SJCRH30 (cell line): ENCODE measurements around the gene ZNF385B. TPM values are rescaled to one million over a fixed set of nuclear protein-coding genes. Genes with fewer than 3 reads are reported as not detected.
A peak's percentile ranks its signal among the peaks of the same experiment; 100 is the strongest.

Source experiments
- DNase-seq, 2 experiments: peaks; one replicate each; pipeline ENCODE4 v3.0.0-alpha.2; 2015 to 2020
- H3K27ac ChIP-seq: fragments of 250-450 bp; sonication (Bioruptor Pico); 2 replicates; pipeline ENCODE4 v1.5.1; 2020; ENCODE audit warnings: mild to moderate bottlenecking, moderate library complexity
- H3K27me3 ChIP-seq: fragments of 250-450 bp; sonication (Bioruptor Pico); 2 replicates; pipeline ENCODE4 v1.5.1; 2020; ENCODE audit warnings: mild to moderate bottlenecking, moderate library complexity
- H3K36me3 ChIP-seq: fragments of 250-450 bp; sonication (Bioruptor Pico); 2 replicates; pipeline ENCODE4 v1.5.1; 2020; ENCODE audit warnings: mild to moderate bottlenecking, moderate library complexity
- H3K4me1 ChIP-seq: fragments of 250-450 bp; sonication (Bioruptor Pico); 2 replicates; pipeline ENCODE4 v1.5.1; 2020; ENCODE audit warnings: mild to moderate bottlenecking, moderate library complexity
- H3K4me3 ChIP-seq: fragments of 250-450 bp; sonication (Bioruptor Pico); 2 replicates; pipeline ENCODE4 v1.5.1; 2020; ENCODE audit warnings: mild to moderate bottlenecking, moderate library complexity
- H3K9me3 ChIP-seq: fragments of 250-450 bp; sonication (Bioruptor Pico); replicated peaks from 2 replicates; pipeline ENCODE4 v1.5.1; 2020; ENCODE audit warnings: mild to moderate bottlenecking, moderate library complexity
- total RNA-seq: library from RNA; depleted of rRNA; stranded (reverse); fragments of >200 nt; shearing (Covaris generic); gene quantifications from 2 replicates; pipeline ENCODE4 v1.2.3, GENCODE V29; 2014

ZNF385B gene
- total RNA-seq, 1 experiment from 2014 or later: 2.1 TPM

DNA sequence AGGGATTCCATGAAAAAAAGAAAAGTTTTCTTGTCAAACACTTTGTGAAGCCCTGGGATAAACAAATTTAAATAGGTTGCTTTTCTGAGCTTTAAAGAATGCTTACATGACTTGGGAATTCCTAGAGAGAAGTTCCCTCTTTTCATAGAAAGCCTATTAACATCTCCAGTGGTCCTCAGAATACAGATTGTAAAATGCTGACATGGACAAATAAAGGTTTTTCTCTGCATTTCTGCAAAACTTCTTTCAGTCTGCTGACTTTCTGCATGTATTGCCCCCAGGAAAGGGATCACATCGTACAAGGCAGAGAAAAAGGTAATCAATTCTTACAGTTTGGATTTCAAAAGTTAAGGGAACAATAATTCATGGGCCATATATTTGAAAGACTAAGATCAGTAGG, 20.6 kb downstream of the ZNF385B start:
- H3K4me1 ChIP-seq: peaks cover 11% of the 10 kb centered on the region
- no peaks in the 10 kb centered on the region for H3K36me3 ChIP-seq
- H3K27me3 ChIP-seq: no peaks in the 10 kb centered on the region
- H3K9me3 ChIP-seq: no peaks in the 10 kb centered on the region
- no peak overlapping the region for H3K4me3 ChIP-seq
- no peak overlapping the region for H3K27ac ChIP-seq
- no peak for DNase-seq

DNA sequence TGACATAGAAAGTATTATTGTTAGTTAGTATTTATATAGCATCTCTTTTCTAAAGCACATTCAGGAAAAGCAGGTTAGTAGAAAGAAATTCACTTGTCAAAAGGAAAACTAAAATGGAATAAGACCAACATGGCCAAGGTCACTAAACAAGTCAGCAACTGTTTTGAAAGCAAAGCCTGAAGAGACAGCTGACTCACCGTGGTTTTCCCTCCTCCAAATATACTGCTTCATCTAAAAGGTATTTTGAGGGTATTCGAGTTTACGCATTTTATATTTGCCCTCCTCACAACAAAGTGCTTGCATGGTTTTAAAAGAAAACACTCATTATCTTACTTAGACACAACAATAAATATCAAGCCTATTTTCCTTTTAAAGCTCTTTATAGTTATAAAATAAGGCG, 24.0 kb downstream of the ZNF385B start:
- Histone ChIP-seq H3K27ac (peak overlapping the region; percentile 20), H3K9me3 (no peaks in the 10 kb centered on the region), H3K36me3 (no peaks in the 10 kb centered on the region), H3K4me3 (no peak overlapping the region), H3K4me1 (peaks cover 11% of the 10 kb centered on the region), H3K27me3 (no peaks in the 10 kb centered on the region)
- peak; percentile 19 to 57 for DNase-seq

DNA sequence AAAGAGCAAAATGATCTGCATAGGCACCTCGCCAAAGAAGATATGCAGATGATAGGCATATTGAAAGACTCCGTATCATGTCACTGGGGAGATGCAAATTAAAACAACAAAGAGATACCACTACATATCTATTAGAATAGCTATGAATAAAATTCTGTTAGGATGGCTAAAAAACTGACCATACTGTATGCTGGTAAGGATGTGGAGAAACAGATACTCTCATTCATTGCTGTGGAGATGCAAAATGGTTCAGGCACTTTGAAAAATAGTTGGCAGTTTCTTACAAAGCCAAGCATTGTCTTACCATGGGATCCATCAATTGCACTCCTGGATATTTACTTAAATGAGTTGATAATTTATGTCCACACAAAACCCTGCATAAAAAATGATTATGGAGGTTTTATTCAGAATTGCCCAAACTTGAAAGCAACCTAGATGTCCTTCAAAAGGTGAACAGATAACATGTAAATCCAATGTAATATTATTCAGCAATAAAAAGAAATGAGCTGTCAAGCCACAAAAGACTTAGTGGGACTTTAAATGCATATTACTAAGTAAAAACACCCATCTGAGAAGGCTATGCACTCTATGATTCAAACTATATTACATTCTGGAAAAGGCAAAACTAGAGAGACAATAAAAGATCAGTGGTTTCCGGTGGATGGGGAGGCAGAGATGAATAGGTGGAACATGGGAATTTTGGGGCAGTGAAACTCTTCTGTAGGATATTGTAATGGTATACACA, 31.2 kb downstream of the ZNF385B start:
- no peak overlapping the region for H3K4me3 ChIP-seq
- no peaks in the 10 kb centered on the region for H3K36me3 ChIP-seq
- H3K4me1 ChIP-seq: no peaks in the 10 kb centered on the region
- H3K27me3 ChIP-seq: no peaks in the 10 kb centered on the region
- no peaks in the 10 kb centered on the region for H3K9me3 ChIP-seq
- no peak overlapping the region for H3K27ac ChIP-seq
- no peak for DNase-seq

DNA sequence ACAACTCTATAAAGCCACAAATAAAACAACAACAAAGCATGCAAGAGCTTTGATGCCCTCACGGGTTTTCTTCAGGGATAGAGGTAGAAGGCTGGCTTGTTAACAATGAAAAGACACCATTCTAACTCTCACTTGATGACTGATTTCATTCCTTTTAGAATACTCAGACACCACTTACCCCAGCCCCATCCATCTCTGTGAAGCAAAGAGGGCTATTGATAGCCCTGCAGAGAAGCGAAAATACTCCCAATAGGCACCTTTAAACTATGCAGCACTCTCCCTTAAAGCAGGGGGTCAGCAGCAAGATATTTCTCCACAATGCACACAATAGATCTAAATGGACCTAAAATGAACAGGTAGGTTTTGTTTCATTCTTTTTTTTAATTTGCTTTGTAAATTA, 35.1 kb downstream of the ZNF385B start:
- DNase-seq: no peak
- Histone ChIP-seq H3K36me3 (no peaks in the 10 kb centered on the region), H3K4me3 (no peak overlapping the region)

DNA sequence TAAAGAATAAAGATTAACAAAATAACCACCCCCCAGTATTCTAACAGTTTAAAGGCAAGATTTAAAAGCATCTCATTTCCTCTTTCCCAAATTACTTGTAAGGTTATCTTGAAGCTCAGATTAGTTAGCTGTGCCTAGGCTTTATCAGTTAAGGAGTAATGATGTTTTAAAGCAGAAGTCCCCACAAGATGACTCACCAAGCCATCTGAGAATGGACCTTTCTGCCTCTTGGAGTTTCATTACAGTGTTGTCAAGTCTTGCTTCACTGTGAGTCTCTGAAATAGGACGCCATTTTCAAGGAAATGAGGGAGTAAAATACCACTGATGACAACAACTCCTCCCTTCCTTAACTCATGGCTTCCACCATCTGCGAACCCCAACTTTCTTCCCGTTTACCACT, 35.9 kb downstream of the ZNF385B start:
- H3K4me3 ChIP-seq: no peak overlapping the region
- H3K9me3 ChIP-seq: no peaks in the 10 kb centered on the region
- H3K27me3 ChIP-seq: no peaks in the 10 kb centered on the region
- no peaks in the 10 kb centered on the region for H3K36me3 ChIP-seq
- no peaks in the 10 kb centered on the region for H3K4me1 ChIP-seq
- H3K27ac ChIP-seq: no peak overlapping the region
- no peak for DNase-seq

More for the DNA sequence above, 35.1 kb downstream of the ZNF385B start:
- Histone ChIP-seq H3K27ac (no peak overlapping the region), H3K4me1 (no peaks in the 10 kb centered on the region), H3K27me3 (no peaks in the 10 kb centered on the region), H3K9me3 (no peaks in the 10 kb centered on the region)

DNA sequence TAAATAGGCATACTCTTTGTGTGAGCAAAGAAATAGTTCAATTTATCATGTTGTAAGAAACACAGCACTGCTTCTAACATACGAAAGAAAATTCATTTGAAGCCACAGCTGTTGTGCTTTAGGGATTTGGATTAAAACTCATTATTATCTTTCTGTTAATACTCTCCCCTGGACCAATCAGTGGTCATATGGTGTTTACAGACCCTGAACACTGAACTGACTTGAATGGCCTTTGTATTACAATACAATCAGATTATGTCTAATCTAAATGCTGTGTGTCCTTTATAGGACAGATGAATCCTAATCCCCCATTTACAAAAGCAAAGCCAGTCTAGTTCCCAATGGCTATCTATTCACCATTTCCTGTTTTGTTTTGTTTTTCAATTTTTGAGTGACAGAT, 36.5 kb downstream of the ZNF385B start:
- no peaks in the 10 kb centered on the region for H3K4me1 ChIP-seq
- no peak overlapping the region for H3K4me3 ChIP-seq
- no peaks in the 10 kb centered on the region for H3K27me3 ChIP-seq
- H3K36me3 ChIP-seq: no peaks in the 10 kb centered on the region
- DNase-seq: no peak
- no peaks in the 10 kb centered on the region for H3K9me3 ChIP-seq
- H3K27ac ChIP-seq: no peak overlapping the region

DNA sequence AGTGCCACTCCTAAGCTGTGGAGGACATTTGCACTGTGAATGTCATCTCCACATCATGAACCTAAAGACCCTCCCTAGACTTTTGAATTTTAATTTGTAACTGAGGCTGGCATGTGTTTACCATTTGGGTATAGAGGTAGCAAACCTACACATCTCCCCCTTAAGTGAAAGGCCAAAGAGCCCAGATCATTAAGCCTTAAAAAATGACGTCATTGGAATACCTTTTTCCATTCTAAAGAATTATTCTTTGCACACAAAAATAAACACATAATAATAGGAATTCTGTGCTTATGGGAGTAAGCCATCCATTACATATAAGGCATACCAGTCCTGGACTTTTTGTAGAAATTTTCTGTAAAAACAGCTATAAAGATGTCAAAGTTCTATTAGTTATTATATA, 38.9 kb downstream of the ZNF385B start:
- DNase-seq: no peak
- Histone ChIP-seq H3K27me3 (no peaks in the 10 kb centered on the region), H3K36me3 (no peaks in the 10 kb centered on the region), H3K9me3 (no peaks in the 10 kb centered on the region), H3K27ac (no peak overlapping the region), H3K4me1 (peaks cover 11% of the 10 kb centered on the region; the same call in 1 of the 2 replicates), H3K4me3 (no peak overlapping the region)

DNA sequence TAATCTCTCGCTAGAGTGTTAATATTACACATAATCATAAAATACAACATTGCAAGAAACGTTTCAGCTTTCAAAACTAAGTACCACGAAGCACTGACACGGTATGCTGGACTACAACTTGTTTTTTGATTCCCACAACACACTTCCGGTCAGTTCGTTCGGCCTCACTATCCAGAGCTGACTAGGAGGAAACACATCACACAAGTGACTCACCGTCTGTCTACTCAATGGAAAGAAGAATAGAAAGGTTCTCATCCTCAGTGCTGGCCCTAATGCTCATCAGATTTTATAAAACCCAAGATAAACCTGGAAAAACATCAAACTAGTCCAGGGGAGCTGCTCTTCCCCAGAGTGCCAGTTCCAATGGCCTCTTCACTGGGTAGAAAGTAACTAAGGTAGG, 42.9 kb downstream of the ZNF385B start:
- H3K9me3 ChIP-seq: no peaks in the 10 kb centered on the region
- no peaks in the 10 kb centered on the region for H3K36me3 ChIP-seq
- H3K4me3 ChIP-seq: no peak overlapping the region
- H3K27ac ChIP-seq: no peak overlapping the region
- H3K27me3 ChIP-seq: no peaks in the 10 kb centered on the region
- H3K4me1 ChIP-seq: peaks cover 11% of the 10 kb centered on the region; the same call in 1 of the 2 replicates
- DNase-seq: no peak

DNA sequence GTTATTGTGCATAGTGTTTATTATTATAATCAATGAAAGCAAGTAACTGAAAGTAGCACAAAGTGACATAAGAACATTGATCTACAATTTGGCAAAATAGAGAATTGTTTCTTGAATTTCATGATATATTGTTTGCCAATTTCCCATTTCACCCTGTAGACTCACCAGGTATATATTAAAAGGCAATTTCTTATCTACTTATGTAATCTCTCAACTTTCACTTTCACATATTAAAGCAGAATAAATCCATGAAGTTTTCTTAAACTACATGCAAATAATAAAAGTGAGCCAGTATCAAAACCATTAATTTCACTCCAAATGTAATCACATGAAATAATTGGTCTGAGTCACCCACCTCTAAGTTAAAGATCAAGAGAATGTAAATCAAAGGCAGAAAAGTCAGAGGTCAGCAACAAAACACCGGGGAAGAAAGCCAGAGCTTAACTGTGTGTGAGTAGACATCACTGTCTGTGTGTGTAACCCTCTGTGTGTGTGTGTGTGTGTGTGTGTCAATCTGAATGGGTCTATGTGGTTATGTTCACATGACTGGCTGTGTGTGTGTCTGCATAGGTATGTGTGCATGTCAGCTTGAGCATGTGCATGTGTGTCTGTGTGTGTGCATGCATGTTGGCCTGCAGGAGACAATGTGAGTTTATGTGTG, 44.1 kb downstream of the ZNF385B start:
- H3K9me3 ChIP-seq: no peaks in the 10 kb centered on the region
- DNase-seq: no peak
- no peak overlapping the region for H3K4me3 ChIP-seq
- peaks cover 11% of the 10 kb centered on the region; the same call in 1 of the 2 replicates for H3K4me1 ChIP-seq
- no peaks in the 10 kb centered on the region for H3K27me3 ChIP-seq
- no peaks in the 10 kb centered on the region for H3K36me3 ChIP-seq
- H3K27ac ChIP-seq: no peak overlapping the region

DNA sequence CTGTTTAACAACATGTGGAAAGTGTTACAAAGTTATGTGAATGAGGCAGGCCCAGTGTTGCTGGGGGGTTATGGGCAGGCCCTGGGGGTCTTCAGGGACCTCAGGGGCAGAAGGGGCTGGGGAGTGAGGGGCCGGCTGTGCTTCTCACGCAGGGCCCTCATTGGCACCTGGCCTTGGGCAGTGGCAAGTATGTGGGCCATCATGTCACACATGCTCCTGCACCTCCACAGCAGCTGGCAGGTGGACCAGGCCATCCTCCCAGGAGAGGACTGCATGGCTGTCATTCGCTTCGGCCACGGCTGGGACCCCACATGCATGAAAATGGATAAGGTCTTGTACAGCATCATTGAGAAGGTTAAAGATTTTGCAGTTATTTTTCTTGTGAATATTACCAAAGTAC, 47.4 kb downstream of the ZNF385B start:
- H3K9me3 ChIP-seq: 0 out of 2 replicates have a peak, but pooled peaks cover 3% of the 10 kb centered on the region
- H3K4me1 ChIP-seq: peaks cover 7% of the 10 kb centered on the region; the same call in 1 of the 2 replicates
- H3K4me3 ChIP-seq: no peak overlapping the region
- no peaks in the 10 kb centered on the region for H3K36me3 ChIP-seq
- no peaks in the 10 kb centered on the region for H3K27me3 ChIP-seq
- H3K27ac ChIP-seq: no peak overlapping the region
- no peak for DNase-seq

DNA sequence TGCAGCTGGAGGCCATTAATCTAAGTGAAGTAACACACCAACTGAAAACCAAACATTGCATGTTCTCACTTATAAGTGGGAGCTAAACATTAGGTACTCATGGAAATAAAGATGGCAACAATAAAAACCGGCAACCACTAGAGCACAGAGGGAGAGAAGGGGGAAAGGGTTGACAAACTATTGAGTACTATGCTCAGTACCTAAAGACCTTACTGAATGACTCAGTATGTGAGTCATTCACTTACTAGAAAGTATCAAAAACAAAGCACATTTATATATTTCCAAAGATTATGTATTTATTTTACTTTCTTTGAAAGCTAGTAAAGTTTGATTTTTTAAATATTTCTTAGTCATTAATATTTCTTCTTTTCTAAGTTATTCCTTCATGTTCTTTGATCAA, 48.9 kb downstream of the ZNF385B start:
- Histone ChIP-seq H3K27ac (no peak overlapping the region), H3K4me1 (no peaks in the 10 kb centered on the region), H3K36me3 (no peaks in the 10 kb centered on the region), H3K4me3 (no peak overlapping the region), H3K9me3 (0 out of 2 replicates have a peak, but pooled peaks cover 3% of the 10 kb centered on the region), H3K27me3 (no peaks in the 10 kb centered on the region)
- no peak for DNase-seq

DNA sequence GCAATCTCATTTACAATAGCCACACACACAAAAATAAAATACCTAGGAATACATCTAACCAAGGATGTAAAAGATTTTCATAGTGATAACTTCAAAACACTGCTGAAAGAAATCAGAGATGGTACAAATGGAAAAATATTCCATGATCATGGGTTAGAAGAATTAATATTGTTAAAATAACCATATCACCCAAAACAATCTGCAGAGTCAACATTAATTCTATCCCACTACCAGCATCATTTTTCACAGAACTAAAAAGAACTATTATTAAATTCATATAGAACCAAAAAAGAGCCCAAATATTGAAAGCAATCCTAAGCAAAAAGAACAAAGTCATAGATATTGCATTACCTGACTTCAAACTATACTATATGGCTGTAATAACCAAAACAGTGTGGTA, 50.4 kb downstream of the ZNF385B start:
- Histone ChIP-seq H3K4me3 (no peak overlapping the region), H3K27ac (no peak overlapping the region), H3K9me3 (0 out of 2 replicates have a peak, but pooled peaks cover 3% of the 10 kb centered on the region), H3K36me3 (no peaks in the 10 kb centered on the region), H3K27me3 (no peaks in the 10 kb centered on the region), H3K4me1 (no peaks in the 10 kb centered on the region)
- no peak for DNase-seq

DNA sequence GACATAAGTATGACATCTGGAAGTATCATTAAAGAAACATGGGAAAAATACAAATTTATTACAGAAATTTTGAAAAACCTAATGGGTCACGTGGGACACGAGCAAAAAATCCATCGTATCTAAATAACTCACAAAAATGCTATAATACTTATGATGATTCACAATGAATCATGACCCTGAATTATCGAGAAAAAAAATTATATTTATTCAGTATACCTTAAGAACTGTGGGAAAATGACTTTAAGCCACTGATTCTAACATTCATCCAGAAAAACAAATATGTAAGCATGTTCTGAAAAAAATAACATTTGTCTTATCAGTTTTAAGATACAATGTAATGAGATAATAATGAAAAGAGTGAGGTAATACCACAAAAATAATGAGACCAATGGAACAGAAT, 51.8 kb downstream of the ZNF385B start:
- DNase-seq: no peak

DNA sequence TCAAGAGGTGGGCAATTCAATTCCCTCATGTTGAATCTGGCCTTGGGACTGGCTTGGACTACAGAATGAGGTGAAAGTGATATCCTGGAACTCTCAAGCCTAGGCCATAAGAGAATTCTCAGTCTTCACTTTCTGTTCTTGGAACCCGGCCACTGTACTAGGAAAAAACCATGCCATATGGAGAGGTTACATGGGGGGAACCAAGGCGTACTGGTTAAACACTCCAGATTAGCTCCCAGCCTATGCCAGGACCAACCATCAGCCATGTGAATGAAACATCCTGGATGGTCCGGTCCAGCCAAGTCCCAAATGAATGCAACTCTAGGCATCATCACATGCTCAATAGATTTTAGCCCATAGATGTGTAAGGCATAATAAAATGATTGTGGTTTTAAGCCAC, 56.4 kb downstream of the ZNF385B start:
- H3K27me3 ChIP-seq: no peaks in the 10 kb centered on the region

More for the DNA sequence above, 51.8 kb downstream of the ZNF385B start:
- Histone ChIP-seq H3K27ac (no peak overlapping the region), H3K27me3 (no peaks in the 10 kb centered on the region), H3K36me3 (no peaks in the 10 kb centered on the region), H3K4me3 (no peak overlapping the region), H3K9me3 (0 out of 2 replicates have a peak, but pooled peaks cover 3% of the 10 kb centered on the region), H3K4me1 (no peaks in the 10 kb centered on the region)

DNA sequence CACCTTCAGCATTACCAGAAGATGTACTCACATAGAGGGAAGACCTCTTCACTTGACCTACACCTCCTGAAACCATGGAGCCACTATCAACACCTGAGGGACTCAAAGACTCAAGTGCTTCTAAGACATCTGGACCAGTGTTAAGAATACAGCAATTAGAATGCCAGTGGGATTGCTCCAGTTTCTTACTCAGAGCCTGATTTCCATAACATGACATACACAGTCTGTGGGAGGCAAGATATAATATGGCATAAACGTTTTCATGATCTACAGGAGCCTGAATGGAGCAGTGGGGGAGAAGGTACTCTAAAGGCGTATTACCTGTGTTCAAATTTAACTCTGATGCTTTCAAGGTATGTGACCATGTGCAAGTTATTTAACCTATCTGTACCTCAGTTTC, 57.2 kb downstream of the ZNF385B start:
- Histone ChIP-seq H3K27me3 (no peaks in the 10 kb centered on the region), H3K36me3 (no peaks in the 10 kb centered on the region), H3K4me3 (no peak overlapping the region), H3K9me3 (no peaks in the 10 kb centered on the region), H3K4me1 (no peaks in the 10 kb centered on the region), H3K27ac (no peak overlapping the region)
- no peak for DNase-seq

More for the DNA sequence above, 56.4 kb downstream of the ZNF385B start:
- Histone ChIP-seq H3K27ac (no peak overlapping the region), H3K36me3 (no peaks in the 10 kb centered on the region), H3K9me3 (no peaks in the 10 kb centered on the region), H3K4me1 (no peaks in the 10 kb centered on the region), H3K4me3 (no peak overlapping the region)
- no peak for DNase-seq
